ENCODE measurements around the gene LHB.

The LHB gene

DNA sequence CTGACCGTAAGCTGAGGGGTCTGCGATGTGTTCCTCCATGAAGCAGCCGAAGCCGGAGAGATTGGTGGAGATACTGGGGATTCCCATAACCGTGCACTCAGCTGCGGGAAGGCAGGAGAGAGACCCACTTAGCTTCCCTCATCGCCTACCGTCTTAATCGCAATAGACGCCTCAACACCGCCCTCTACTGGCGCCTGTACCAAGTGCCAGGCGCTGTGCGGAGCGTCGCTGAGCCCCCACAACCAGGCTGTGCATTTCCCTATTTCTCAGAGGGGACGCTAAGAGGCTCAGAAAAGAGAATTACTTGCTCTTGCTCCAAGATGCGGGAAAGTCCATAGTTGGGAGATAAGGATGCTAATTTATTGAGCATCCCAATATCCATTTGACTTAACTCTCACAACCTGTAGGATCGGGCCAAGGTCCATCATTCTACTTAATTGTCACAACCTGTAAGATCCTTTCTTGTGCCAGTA, 45.9 kb downstream of the LHB start:
- DNase-seq, result peak; percentile 44

DNA sequence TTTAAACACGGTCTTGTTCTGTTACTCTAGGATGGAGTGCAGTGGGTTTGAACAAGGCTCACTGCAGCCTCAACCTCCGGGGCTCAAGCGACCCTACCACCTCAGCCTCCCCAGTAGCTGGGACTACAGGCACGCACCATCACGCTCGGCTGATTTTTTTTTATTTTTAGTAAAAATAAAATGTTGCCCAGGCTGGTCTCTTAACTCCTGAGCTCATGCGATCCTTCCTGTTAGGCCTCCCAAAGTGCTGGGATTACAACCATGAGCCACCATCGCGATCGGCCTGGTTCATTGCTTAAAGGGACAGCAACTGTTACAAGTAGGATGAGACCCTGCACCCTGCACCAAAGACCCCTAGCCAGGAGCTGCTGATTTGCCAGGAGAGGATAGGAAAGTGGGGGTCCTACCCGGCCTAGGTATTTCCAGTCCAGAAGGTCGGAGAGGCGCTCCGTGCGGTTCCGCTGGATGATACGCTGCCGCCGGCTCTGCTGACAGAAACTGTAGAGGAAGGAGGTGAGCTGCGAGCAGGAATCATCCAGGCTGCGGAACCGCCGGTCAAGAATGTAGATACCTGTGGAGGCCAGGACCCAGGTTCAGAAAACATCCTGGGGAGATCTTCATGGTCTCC, 46.6 kb downstream of the LHB start:
- no peak for DNase-seq

GRCh38 chr19:48969276-48970138, 47.4 kb downstream of the LHB start:
- no peak for DNase-seq

GRCh38 chr19:48968813-48969218, 48.1 kb downstream of the LHB start:
- DNase-seq, result no peak

- no peak for DNase-seq
Observed at GRCh38 chr19:48968179-48968661, 48.7 kb downstream of the LHB start.

GRCh38 chr19:48967346-48968178, 49.3 kb downstream of the LHB start:
- DNase-seq, result no peak

DNA sequence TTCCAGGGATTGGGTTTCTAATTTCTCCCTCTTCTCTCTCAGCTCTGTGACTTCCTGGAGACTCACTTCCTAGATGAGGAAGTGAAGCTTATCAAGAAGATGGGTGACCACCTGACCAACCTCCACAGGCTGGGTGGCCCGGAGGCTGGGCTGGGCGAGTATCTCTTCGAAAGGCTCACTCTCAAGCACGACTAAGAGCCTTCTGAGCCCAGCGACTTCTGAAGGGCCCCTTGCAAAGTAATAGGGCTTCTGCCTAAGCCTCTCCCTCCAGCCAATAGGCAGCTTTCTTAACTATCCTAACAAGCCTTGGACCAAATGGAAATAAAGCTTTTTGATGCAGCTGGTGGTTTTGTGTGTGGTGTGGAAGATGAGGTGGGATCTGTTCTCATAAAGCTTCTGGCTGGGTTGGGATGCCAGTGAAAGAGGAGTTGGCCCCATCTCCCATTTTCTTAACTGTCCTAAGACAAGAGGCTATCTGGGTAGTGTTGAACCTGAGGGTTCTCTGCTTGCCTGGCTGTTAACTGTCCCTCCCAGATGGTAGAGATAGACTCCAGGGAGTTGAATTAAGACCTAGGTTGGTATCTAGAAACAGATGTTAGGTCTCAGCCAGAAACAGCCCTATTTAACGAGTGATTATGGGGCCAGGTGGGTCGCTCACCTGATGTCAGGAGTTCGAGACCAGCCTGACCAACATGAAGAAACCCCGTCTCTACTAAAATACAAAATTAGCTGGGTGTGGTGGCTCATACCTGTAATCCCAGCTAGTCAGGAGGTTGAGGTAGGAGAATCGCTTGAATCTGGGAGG, 50.1 kb downstream of the LHB start:
- DNase-seq, result no peak
